HG02798 (cell line): ENCODE measurements around the gene RBPJL.

ENCODE experiments used
- ATAC-seq: cut with Tn5 transposase; IDR thresholded peaks from one replicate; pipeline ENCODE4 v1.9.1; 2021; ENCODE audit warnings: mild to moderate bottlenecking; ENCODE audit not compliant: unreplicated experiment, poor library complexity

Gene RBPJL, protein sequence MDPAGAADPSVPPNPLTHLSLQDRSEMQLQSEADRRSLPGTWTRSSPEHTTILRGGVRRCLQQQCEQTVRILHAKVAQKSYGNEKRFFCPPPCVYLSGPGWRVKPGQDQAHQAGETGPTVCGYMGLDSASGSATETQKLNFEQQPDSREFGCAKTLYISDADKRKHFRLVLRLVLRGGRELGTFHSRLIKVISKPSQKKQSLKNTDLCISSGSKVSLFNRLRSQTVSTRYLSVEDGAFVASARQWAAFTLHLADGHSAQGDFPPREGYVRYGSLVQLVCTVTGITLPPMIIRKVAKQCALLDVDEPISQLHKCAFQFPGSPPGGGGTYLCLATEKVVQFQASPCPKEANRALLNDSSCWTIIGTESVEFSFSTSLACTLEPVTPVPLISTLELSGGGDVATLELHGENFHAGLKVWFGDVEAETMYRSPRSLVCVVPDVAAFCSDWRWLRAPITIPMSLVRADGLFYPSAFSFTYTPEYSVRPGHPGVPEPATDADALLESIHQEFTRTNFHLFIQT

DNA sequence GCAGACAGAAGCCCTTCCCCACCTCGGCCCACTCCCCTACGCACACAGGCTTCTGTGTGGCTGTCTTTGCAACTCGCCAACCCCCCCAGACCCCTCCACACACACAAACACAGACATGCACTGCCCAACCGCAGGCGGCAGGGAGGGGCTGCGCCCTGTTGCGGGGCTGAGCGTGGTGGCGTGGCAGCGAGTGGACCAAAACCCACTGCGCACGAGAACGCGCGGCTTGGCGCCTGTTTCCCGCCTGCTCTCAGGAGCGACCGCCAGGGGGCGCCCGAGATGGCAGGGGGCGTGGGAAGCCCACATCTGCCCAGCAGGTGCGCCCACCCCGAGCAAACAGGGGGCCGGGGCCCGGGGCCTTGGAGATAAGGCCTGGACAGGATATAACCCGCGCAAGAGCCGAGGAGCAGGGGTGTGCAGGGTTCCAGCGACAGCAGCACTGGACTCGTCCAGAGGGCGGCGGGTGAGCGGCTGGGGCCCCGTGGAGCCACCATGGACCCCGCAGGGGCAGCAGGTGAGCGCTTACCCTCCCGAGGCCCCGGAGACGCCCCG, at the start of gene RBPJL:
TSS of gene RBPJL (plus strand) at position 410 of the 552 bp plus-strand sequence. CDS start at position 493, 83 bp downstream.
- no peak for ATAC-seq

DNA sequence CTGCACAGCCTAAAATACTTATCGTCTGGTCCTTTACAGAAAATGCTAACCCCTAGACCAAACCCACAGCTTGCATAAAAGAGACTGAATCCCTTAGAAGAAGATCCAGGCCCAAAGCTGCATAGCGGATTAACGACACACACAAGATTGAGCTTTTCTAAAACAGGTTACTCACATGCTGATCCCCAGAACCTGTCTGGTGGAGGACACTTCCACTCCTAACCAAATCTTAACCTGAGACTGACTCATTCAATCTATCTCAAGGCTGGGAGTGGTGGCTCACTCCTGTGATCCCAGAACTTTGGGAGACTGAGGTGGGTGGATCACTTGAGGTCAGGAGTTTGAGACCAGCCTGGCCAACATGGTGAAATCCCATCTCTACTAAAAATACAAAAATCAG, 49.5 kb upstream of the RBPJL start:
- no peak for ATAC-seq

DNA sequence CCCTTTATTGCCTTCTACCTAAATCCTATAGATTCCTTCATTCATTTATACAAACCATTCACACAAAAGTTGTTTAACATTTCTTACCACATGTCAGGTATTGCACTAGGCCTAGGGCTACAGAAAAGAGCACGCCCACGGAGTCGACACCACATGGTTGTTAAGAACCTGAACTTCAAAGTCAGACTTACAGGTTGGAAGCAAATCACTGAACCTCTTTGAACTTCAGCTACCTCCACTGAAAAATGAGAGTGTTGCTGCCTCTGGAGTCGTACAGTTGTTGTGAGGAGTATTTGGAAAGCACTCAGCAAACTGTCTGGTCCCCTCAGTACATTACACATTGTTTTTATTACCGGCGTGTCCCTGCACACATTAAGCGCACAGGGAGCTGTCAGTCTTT, 48.9 kb upstream of the RBPJL start:
- ATAC-seq = no peak

DNA sequence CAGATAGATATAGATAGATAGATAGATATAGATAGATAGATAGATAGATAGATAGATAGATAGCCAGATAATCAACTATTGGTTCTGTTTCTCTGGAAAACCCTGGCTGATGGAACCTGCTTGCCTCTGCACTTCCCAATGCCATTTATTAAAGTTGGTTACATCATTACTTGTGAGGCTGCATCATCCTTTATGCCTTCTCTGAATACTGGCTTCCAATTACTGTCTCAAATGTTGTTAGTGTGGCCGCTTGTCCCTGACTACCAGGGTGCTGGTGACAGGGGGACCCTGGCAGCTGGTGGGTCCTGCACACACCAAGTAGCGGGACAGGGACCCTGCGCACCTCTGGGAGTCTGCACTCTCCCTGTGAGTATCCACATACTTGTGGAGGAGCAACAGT, 48.4 kb upstream of the RBPJL start:
- no peak for ATAC-seq

DNA sequence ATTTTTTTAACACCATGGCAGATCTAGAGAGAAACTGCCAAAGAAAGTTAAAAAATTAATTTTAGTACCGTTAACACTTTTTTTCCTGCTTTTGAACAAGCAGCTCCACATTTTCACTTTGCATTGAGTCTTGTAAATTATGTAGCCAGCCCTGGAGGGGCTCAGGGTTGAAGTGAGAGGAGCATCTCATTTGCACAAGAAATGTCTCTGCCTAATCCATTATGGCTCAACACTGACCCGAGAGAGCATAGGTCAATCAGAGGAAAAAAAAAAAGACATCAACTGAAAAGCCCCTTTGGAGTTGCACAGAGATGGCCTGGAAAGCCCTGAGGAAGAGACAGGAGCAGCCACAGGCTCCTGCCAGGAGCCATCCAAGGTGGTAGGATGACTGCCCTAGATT, 48.0 kb upstream of the RBPJL start:
- no peak for ATAC-seq

DNA sequence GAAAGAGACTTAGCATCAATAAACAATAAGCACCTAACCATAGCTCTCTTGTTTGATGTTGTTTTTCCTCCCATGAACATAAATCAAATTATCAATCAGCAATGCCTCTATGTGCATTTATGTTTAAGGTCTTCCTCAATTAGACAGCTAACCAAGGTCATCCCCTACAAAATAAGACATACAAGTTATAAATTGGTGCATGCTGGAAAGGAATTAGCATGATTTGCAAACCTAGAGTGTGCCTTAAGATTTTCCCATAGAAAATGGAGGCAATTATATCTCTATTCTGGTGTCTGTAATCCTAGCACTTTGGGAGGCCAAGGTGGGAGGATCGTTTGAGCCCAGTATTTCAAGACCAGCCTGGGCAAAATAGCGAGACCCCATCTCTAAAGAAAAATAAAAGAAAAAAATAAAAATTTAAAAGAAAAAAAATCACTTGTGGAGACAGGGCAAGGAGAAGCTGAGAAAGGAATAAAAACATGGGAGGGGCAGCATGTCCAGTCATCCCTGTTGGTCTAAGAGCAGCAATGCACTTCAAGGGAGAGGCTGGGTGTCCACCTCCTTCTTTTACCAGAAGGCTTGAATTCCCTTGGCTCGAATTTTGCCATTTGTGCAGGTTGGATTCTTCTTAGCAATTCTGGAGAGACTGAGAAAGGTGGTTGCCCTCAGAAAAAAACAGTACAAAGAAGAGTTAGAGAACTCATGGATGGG, 42.9 kb upstream of the RBPJL start:
- no peak for ATAC-seq

DNA sequence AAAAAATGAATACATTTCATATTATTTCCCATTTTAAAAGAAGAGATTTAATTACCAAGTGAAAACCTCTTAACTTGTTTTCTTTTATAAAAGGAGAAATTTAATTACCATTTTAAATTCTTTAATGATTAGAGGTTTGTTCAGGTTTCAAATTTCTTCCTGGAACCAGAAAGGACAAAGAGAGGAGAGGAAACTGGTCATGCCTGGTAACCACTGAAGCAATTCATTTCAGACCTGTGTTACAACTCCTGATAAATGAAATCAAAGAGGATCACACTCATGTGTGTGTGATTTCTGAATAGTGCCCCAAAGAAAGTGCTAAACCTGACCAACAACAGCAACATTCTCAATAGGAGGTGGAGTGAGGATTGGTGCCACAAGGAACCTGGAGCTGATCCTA, 39.7 kb upstream of the RBPJL start:
- no peak for ATAC-seq

DNA sequence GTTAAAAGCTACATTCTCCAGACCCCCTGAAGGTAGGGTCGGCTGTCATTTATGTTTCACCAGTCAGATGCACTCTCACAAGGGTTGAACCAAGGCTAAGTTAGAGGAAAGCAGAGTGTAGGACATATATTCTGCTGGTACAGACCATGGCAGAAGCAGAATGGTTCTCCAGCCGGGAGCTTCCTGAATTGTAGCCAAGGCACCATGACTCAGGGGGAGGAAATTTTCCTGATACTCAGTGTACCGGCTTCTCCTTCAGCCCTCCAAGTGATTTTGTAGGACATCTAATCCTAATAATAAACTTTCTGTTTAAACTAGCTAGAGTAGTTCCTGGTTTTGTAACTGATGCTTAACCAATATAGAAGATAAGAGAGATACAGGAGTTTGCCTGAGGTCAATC, 38.1 kb upstream of the RBPJL start:
- ATAC-seq = no peak

DNA sequence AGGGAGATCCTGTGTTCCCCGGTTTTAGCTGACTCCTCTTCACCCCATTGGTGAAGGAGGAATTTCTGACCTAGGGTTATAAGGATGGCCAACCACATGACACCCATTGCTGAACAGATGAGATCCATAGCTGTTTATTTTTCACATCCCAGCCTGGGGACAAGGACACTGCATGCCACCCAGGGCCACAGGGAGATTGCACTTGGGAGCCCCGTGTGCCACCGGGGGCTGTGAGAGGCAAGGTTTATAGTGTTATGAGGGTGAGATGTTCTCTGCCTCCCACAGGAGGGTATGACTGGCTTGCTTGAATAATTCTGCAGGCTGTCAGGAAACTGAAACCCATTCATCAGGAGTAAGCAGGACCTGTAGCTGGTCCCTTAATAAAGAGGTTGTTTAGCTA, 37.6 kb upstream of the RBPJL start:
- no peak for ATAC-seq

DNA sequence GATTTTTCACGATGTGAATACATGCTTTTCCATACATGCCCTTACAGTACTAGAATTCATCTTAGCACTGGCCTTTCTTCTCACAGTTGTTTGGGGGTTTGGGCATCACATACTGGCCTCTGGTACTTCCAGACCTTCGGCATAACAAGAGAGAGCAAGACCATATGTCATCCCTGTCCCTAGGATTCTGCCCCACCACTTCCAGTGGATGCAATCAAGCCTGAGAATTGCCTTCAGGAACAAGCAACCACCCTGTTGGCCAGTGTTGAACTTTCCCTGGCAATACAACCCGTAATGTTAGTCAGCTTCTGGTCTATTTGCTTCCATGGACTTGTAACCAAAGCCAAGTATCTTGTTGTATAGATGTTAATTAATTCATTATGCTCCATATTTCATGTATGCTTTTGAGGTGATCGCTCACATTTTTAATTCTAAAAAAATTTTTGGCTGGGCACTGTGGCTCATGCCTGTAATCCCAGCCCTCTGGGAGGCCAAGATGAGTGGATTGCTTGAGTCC, 36.8 kb upstream of the RBPJL start:
- no peak for ATAC-seq

DNA sequence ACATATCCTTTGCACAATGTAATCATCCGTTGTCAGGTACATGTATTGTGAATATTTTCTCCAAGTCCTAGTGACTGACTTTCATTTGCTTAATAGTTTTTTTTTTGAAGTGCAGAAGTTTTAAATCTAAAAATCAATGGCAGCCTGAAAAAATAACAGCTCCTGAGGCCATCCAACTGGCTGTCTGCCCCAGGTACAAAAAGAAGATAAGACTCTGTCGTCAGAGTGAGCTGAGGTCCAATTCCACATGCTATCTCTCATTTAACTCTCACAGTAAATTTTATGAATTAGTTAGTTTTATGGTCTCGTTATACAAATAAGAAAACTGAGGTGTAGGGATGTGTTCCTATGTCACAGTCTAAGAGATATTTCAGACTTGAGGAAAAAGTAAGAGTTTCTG, 31.3 kb upstream of the RBPJL start:
- ATAC-seq = no peak

DNA sequence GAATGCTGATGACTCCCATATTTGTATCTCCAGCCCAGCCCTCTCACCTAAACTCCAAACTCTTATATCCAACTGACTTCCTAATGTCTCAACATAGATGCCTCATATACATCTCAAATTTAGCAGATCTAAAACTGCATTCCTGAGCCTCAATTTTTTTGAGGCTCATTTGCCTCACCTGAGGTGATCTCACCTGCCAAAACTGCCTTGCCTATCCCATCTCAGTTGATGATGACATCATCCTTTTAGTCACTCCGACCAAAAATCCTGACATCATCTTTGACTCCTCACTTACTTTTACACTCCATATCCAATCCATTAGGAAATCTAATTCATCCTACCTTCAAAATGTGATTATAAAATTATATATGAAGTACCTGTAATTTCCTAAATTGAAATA, 26.6 kb upstream of the RBPJL start:
- ATAC-seq = no peak

DNA sequence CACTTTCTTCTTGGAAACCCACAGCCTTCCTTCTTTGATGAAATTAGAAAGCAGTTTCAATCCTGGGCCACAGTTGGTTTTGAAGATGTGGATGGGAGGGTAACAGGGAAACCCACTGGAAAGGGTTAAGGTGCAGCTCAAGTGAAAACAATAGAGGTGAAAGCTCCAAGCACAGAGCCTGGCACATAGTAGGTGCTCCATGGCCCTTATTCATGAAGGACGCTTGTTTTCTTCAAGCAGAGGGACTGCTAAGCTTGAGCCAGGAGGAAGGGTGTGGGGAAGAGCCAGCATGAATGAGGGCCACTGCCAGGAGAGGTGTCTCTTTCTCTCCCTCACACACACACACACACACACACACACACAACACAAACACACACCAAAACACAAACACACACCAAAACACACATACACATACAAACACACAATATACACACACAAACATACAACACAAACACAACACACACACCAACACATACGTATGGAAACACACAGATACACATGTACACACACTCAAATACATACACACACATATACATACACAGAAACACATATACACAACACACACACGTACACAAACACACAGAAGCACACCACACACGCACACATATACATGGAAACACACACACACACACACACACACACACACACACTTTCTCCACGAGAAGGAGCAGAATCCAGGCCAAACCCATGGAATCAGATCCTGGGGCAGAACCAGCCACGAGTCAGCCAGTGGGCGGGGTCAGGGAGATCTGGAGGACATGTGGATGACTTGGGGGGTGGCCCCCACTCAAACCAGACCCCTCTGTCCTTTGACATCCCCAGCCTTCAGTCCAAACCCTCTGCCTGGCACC, 23.7 kb upstream of the RBPJL start:
- ATAC-seq = no peak

DNA sequence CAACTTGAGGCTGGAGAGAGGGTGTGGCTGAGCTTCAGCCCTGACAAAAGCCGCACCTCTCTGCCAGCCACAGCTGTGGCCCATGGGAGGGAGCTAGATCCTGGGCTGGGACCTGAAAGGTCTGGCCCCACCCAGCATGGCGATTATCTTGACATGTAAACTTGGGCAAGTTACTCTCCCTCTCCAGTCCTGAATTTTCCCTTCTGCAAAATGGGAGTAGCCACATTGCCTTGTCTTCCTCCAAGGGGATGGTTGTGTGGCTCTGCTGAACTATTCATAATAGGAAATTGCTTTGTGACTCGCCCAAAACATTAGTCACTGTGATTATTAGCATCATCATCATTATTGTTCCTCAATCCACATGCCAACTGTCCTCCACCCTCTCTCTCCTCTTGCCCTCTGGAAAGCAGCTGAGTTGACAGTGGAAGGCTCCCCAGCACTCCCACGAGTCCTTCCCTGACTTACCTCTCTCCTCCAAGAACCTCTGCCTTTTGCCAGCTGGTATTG, 23.0 kb upstream of the RBPJL start:
- ATAC-seq = no peak

DNA sequence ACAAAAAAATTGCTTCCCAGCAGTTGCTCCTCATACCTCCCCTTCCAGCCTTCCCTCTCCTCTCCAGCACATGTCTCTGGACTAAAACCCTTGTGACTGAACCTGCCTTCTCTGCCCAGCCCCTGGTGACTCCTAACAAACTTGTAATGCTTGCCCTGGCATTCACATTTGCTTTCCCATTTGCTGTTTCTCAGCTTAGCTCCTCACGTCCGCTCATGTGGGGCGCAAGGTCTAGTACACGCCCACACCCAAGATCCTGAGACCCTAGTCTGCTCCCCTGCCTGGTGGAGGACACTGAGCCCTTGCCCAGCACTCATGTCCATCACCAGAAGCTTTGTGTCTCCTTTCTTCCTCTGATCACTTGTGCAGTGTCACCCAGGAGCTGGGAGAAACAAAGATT, 18.3 kb upstream of the RBPJL start:
- ATAC-seq = no peak

DNA sequence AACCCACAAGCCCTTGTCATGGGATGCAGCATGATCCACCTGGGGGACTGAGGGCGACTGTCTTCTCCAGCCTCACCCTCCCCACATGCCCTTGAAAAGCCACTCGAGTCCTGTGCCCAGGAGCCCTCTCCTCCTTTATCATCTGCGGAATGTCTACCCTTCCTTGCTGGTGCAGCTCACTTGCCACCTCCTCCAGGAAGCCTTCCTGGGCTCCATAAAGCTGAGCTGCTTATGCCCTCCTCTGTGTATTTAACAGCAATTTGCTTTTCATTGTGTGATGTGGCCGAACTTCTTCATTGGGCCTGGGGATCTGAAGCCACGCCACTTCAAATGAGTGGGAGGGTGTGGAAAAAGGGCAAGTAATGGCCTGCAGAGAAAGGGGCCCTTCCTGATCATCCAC, 17.8 kb upstream of the RBPJL start:
- no peak for ATAC-seq

DNA sequence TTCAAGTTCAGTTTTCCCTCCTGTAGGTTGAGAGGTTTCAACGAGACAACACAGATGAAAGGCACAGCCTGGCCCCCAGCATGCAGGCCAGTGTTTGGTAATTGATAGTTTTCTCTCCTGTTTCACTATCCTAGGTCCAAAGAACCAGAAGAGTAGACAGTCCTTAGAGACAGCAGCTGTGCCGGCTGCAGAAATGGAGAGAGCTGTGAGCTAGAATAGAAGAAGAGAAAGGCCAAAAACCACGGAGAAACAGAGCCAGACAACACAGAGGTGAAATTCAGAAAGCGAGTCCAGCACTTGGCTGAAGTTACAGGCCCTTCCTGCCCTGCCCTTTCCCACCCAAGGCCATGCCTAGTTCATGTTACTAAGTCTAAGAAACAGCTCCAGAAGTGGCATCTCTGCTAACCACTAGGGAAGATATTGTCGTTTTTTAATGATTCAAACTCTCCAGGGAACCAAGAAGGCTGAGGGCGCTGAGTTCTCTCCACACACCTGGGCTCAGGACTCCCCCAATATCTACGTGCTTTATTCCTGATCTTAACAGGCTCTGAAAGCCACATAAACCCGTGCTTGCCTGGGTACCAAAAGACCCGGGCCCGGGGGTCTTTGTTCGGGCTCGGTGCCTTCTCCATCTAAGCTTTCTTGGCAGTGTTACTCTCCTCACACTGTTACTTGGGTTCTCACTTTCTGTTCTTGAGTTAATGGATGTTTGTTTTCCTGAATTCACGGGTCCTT, 16.5 kb upstream of the RBPJL start:
- ATAC-seq = no peak

DNA sequence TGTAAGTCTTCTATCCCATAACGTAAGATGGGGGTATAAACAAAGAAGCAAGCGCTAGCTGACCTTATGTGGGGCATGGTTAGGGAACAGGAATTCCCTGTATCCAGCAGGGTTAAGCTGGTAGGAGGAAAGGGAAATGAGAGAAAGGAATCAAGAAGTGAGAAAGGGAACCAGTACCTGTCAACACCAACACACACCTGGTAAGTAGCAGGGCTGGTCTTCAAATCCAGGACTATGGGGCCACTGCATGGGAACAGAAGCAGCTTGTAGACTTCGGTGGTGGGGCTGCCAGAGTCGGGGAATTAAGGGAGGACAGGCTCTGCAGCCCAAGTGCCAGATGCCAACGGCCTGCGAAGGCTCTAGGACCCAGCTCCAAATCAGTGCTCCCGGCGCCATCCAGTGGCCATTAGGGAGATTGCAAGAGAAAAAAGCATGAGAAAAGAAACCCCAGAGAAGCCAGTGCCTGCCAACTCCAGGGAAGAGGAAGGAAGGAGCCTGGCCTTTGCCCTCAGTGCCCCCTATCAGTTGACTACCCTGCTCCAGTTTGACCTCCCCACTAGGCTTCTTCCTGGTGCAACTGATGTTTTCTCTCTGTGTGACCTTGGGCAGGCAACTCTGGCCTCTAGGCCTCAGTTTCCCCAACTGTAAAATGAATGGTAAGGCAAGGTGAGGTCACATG, 15.8 kb upstream of the RBPJL start:
- ATAC-seq = no peak

DNA sequence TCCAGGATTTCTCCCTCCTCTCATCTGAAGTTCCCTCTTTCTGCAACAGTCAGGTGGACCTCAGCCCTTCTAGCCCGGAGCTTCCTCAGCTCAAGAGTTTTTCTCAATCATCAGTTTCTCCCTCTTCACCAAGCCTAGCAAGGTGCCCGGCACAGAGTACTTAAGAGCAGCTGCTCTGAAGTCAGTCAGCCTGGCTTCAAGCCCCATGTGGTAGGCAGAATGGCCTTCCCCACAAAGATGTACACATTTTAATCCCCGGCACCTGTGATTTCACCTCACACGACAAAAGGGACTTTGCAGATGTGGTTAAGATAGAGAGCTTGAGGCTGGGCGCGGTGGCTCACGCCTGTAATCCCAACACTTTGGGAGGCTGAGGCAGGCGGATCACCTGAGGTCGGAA, 15.1 kb upstream of the RBPJL start:
- no peak for ATAC-seq
